Activated T-cell treated with anti-CD3 and anti-CD28 coated beads, Interleukin-2, amount 50 U/mL, for 48 hours (primary cell): ENCODE measurements around the gene RARB.

ENCODE experiments used
- DNase-seq, 2 experiments: peaks; one replicate each; pipeline ENCODE4 v3.0.0-alpha.2; 2020

RARB gene

DNA sequence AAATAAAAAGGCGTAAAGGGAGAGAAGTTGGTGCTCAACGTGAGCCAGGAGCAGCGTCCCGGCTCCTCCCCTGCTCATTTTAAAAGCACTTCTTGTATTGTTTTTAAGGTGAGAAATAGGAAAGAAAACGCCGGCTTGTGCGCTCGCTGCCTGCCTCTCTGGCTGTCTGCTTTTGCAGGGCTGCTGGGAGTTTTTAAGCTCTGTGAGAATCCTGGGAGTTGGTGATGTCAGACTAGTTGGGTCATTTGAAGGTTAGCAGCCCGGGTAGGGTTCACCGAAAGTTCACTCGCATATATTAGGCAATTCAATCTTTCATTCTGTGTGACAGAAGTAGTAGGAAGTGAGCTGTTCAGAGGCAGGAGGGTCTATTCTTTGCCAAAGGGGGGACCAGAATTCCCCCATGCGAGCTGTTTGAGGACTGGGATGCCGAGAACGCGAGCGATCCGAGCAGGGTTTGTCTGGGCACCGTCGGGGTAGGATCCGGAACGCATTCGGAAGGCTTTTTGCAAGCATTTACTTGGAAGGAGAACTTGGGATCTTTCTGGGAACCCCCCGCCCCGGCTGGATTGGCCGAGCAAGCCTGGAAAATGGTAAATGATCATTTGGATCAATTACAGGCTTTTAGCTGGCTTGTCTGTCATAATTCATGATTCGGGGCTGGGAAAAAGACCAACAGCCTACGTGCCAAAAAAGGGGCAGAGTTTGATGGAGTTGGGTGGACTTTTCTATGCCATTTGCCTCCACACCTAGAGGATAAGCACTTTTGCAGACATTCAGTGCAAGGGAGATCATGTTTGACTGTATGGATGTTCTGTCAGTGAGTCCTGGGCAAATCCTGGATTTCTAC is at the start of gene RARB:
RARB (plus strand) TSS at position 322 of the 847 bp plus-strand sequence; CDS start at position 791, 469 bp downstream.
- DNase-seq, result no peak

DNA sequence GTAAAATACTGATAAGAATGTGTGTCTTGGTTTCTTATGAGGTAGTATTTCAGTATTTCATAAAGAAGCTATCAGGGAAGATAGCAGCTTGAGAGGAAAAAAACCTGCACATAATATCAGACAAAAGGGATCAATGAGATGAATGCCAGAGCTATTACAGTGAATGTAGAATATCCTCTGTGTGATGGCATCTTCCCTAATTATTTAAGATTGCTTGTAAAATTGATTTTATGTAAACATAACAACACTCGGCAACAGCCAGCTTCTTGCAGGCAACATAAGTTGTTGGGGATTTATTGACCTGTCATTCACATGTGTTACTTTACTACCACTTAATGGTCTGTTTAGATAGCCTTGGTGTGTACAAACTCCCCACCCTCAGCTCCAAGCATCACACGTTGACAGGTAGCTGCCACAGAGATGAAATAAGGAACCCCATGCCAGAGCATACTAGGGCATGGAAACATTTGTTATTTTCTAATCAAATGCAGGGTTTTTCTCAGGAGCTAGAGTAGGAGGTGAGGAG is 49.2 kb upstream of the RARB start:
- DNase-seq, result no peak

DNA sequence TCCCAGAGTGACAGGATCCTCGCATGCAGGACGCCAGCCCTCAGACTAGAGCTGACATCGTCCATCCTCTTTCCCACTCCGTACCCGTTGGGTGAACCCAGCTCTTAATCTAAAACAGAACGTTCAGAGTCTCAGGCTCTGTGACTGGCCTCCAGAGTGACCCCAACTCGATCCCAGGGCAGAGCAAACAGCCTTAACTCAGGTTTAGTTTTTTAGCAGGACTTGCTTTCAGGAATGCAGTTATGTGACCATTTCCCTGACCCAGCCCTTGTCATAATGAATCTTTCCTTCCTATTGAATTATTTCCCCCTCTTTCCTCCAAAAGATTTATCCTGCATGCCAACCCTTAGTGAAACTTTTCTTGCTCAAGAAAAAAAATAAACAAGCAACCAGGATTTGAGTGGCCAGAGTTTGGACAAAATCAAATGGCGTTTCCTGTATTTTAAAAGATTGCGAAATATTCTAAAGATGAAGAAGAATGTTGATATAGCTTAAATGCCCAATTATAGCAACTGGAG is 47.8 kb upstream of the RARB start:
- no peak for DNase-seq

DNA sequence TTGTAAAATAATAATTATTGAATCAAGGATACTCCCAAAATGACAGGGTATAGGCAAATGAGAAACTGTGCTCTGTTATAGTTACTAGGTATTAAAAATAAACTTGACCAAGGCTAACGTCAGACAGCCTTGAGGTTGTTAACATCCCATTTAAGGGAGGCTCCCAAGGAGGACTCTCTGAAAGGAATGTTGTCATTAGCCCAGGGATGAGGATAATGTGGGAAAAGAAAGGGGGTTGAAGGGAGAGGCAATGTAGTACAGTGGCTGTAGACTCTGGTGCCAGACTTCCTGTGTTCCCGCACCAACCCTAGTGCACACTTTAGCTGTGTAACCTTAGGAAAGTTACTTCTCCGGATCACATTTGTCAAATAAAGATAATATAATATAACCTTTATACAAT is 47.0 kb upstream of the RARB start:
- no peak for DNase-seq

- DNase-seq, result no peak
Measured at GRCh38 chr3:25384471-25384870, 43.6 kb upstream of the RARB start.

GRCh38 chr3:25385807-25386460 is 42.1 kb upstream of the RARB start:
- no peak for DNase-seq

DNA sequence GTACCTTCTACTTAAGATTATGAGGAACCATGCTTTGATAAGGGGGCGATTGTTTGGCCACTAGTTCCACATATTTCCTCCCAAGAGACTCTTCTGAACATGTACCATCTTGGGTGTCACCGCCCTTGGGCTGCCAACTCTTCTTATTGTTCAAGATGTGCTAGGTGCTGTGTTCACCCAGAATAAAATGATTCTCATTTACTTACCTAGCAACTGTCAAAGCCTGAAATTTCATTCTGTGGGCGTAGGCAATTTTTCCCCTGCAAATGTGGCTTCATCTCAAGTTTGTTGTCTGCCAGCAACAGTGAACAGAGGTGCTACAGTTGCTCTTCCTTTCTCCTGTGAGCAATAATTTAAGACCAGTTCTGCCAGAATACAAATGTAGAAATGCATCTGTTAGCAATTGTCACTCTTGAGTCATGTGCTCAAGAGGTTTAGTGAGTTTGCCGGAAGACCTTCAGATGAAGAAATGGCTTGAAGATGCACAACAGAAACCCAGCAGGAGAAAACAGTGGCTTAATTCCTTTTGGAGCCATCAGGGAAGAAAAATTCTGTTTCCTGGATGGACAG is 41.3 kb upstream of the RARB start:
- DNase-seq, result no peak

- DNase-seq, result no peak
Measured at GRCh38 chr3:25390605-25391004, 37.5 kb upstream of the RARB start.

DNA sequence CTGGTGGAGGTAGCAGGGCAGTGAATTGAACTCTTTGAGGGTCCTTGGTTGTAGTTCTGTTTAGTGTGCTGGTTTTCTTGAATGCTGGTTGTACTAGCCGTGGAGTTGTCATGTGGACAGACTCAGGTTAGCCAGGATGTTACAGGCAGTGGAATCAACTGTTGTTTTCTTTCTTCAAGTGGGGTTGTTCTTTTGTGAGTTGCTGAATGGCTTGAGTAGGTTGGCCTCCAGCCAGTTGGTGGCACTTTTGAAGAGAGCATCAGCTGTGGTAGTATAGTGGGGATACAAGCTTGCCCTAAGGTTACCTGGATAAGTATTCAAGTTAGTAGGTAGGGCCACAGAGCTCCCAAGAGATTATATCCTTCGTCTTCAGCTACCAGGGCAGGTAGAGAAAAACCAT is 31.8 kb upstream of the RARB start:
- DNase-seq, result no peak

DNA sequence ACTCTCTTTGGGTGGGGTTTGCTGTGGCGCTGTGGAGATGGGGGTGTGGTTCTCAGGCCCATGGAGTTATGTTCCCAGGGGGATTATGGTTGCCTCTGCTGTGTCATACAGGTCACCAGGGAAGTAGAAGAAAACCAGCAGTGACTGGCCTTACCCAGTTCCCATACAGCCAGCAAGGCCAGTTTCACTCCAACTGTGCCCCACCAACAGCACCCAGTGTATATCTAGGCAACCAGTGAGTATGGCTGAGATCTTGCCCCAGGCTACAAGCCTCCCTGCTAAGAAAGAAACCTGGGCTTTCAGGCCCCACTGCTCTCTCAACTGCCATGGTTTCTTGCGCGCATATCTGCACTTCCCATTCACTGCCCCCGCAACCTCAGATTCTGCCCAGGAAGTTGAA is 31.4 kb upstream of the RARB start:
- DNase-seq, result no peak

- DNase-seq, result no peak
Measured at GRCh38 chr3:25397150-25397549, 30.9 kb upstream of the RARB start.

DNA sequence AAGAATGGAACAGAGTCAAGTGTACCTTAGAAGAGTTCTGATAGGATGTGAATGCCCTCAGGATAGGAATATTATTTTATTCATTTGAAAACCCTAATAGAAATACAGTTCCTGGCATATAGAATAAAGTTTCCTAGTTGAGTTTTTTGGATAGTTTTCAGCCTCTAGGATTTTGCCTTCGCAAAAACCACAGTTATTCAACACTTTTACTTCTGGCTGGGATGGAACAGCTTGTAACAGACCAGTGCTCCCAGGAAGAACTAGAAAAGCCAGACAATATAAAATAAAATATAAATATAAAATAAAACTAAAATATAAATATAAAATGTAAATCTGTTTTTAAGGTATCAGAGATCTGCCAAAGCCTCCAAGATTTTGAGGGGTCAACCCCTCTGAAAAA is 27.5 kb upstream of the RARB start:
- DNase-seq, result no peak

DNA sequence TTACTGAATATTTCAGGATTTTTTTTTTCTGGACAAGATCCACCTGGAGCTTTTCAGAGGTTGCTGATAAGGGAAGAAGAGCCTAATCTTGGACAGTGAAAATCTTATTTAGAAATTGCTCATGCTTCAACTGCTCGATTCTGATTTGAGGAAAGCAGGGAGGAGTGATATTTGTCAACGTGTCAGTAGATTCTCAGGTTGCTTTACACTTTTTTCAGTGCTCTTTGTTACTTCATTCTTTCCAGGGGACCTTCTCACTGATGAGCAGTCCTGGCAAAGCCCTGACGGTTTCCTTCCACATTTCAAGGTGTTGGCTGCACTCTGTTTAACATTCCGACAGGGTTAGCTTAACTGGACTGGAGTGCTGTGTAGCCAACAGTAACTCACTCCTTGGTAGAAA is 24.1 kb upstream of the RARB start:
- DNase-seq, result no peak

DNA sequence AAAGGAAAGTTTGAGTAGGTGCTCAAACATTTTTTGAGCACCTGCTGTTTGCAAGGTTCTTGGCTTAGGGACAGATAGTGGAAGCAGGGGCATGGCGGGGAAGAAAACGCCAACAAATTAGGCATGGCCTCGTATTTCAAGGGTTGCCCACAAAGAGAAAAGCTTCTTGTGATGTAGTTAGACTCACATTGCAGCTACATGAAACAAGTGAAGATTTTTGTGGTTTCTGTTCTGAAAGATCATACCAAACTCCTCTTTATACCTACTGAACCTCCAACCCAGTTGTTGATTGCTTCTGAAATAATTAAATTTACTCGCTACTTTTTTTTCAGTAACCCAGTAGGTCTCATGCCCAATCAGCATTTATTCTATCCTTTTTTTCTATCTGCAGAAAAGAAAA is 23.5 kb upstream of the RARB start:
- DNase-seq, result no peak

DNA sequence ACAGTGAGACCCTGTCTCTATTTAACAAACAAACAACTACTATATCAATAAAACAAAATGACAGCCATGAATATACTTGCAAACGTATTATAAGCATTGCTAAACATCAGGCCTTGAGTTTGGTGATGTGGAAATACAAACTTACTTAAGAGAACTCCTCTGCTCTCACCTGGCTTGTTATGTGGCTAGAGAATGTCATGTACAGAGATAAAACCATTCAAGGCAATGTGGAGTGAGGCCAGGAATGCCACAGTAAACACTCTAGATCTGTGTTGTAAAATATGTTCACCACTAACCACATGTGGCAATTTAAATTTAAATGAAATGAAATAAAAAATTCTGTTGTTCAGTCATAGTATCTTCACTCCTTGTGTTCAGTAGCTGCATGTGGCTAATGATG is 22.7 kb upstream of the RARB start:
- no peak for DNase-seq

- no peak for DNase-seq
Measured at GRCh38 chr3:25410703-25411102, 17.4 kb upstream of the RARB start.

DNA sequence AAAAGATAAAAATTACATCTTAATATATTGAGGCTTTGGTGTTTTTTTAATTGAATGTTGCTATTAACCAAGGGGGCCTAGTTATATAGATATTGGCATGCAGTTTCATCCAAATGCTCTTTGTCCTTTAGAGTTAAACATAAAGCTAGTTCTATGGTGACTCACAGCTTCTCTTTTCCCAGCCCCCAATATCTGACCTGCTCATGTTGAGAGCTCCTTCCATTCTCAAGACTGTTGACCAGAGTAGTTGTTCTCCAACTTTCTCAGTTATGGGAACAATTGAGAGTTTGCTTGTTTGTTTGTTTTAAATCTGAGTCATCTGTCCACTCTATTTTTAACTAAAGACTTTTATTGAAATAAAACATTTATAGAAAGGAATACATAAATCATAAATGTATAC is 15.8 kb upstream of the RARB start:
- DNase-seq, result no peak

DNA sequence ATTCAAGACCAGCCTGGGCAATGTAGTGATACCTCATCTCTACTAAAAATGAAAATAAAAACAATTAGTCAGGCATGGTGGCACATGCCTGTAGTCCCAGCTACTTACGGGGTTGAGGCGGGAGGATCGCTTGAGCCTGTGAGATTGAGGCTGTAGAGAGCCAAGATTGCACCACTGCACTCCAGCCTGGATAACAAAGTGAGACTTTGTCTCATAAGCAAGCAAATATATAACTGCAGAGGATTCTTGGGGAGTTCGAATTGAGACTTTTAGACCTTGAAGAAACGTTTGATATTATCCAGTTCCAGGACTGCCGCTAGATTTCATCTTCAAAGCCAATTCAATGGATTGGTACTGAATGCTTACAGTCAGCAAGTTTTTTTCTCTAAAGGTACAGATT is 11.9 kb upstream of the RARB start:
- DNase-seq, result no peak

DNA sequence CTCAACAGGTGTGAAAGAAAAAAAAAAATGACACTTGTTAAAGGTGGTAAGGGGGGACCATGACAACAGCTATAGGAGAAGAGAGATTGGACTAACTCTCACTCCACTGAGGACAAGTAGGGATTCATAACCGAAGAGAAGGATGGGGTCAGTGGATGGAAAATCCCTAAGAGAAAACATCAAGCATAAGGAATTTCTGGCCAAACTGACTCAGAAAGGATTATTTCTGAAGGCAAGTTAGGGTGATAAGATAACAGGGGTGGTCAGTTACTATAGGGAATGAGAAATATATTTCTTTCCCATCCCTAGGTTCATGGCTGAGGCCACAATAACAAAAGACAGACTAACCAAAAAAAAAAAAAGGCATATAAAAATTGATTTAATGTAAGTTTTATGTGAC is 9.5 kb upstream of the RARB start:
- no peak for DNase-seq

- no peak for DNase-seq
Measured at GRCh38 chr3:25419251-25419650, 8.8 kb upstream of the RARB start.

GRCh38 chr3:25420147-25420546 is 7.9 kb upstream of the RARB start:
- no peak for DNase-seq

GRCh38 chr3:25420885-25421284 is 7.2 kb upstream of the RARB start:
- no peak for DNase-seq

DNA sequence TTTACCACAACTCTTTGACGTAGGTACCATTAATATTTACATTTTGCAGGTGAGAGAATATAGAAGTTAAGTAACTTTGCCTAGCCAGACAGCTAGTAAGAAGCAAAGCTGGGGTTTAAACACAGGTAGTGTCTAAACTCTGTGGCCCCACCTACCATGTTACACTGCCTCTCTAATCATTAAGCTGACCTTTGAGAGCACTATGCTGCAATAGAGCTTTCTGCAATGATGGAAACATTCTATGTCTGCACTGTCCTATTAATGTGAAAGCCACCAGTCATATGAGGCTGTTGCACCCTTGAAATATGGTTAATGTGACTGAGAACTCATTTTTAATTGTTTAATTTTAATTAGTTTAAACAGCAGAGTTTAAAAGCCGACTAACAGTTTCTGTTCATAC is 6.3 kb upstream of the RARB start:
- no peak for DNase-seq
